Suprapubic skin (tissue), 4 donors: ENCODE measurements around the gene GRB14. TPM values are rescaled to one million over a fixed set of nuclear protein-coding genes. Genes with fewer than 3 reads are reported as not detected.

Experiments
- DNase-seq, 2 donors: peaks; one replicate each; pipeline ENCODE4 v3.0.0-alpha.2; 2019; ENCODE audit warnings: low spot score in 2 of 2
- H3K27ac ChIP-seq: fragments of 200-600 bp; sonication (generic); one replicate; pipeline ENCODE4 v1.5.1; 2019
- H3K27me3 ChIP-seq: fragments of 200-600 bp; sonication (generic); one replicate; pipeline ENCODE4 v1.5.1; 2019
- H3K36me3 ChIP-seq: fragments of 200-600 bp; sonication (generic); one replicate; pipeline ENCODE4 v1.5.1; 2019
- H3K4me1 ChIP-seq: fragments of 200-600 bp; sonication (generic); one replicate; pipeline ENCODE4 v1.5.1; 2019
- H3K4me3 ChIP-seq: fragments of 200-600 bp; sonication (generic); one replicate; pipeline ENCODE4 v1.5.1; 2019; ENCODE audit warnings: mild to moderate bottlenecking
- H3K9me3 ChIP-seq: fragments of 200-600 bp; sonication (generic); one replicate; pipeline ENCODE4 v1.5.1; 2019
- EP300 ChIP-seq: sonication (generic); formaldehyde crosslinking; IDR thresholded peaks from one replicate; pipeline ENCODE4 v1.6.1; 2017; ENCODE audit warnings: antibody characterized with exemption
- POLR2A ChIP-seq, 2 donors: fragments of 450-650 bp; IDR thresholded peaks; one replicate each; pipeline ENCODE4 v1.6.1; 2017; ENCODE audit warnings: antibody characterized with exemption in 2 of 2, mild to moderate bottlenecking in 2 of 2, moderate library complexity in 2 of 2
- POLR2AphosphoS5 ChIP-seq, 3 donors: sonication (generic); formaldehyde crosslinking; IDR thresholded peaks; one replicate each; pipeline ENCODE4 v1.6.1; 2017; ENCODE audit warnings: antibody characterized with exemption in 3 of 3
- WGBS: methylation state at CpG from one replicate; pipeline ENCODE4 v1.1.5; 2018; 5-methylcytosine and 5-hydroxymethylcytosine counted together
- total RNA-seq, 4 donors: library from RNA; depleted of rRNA; stranded (reverse); fragments of >200 nt; gene quantifications; one replicate each; pipeline ENCODE4 v1.1.0, GENCODE V29; 2016
- TF ChIP-seq, protein P1 (sequence below), 2 donors: fragments of 200-600 bp in 1 of 2; fragments of 450-650 bp in 1 of 2; sonication (generic) in 1 of 2; IDR thresholded peaks; one replicate each; pipeline ENCODE4 v1.5.1; 2016 to 2019; ENCODE audit warnings: antibody characterized with exemption in 2 of 2, mild to moderate bottlenecking in 1 of 2, moderate library complexity in 1 of 2

GRB14 gene
- total RNA-seq, 4 donors from 2014 or later = 2.2 to 8.4 (median 5.1) TPM

DNA sequence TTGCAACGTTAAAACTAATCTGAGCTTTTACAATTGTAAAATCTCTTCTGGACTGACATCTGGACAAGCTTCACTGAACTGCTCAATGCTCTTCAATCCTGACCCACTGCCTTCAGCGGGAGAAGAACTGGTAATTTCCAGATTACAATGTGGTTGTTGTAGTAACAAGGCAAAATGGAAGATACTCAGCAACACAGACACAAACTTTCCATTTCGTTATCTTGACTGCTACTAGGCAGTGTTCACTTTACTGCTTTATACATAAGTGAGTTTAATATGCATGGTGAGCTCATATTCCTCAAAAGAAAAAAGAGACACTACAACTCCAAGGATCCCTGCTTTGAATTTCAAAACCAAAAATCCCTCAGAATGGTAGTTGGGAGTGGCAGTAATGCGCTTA is 51.9 kb downstream of the GRB14 start:
- H3K4me3 ChIP-seq = no peak overlapping the region
- H3K4me1 ChIP-seq = no peaks in the 10 kb centered on the region
- TF ChIP-seq POLR2AphosphoS5 (IDR thresholded peaks at IDR 0.05) (no peak), POLR2A (IDR thresholded peaks at IDR 0.05) (no peak), EP300 (no peak)
- TF ChIP-seq, protein P1, sequence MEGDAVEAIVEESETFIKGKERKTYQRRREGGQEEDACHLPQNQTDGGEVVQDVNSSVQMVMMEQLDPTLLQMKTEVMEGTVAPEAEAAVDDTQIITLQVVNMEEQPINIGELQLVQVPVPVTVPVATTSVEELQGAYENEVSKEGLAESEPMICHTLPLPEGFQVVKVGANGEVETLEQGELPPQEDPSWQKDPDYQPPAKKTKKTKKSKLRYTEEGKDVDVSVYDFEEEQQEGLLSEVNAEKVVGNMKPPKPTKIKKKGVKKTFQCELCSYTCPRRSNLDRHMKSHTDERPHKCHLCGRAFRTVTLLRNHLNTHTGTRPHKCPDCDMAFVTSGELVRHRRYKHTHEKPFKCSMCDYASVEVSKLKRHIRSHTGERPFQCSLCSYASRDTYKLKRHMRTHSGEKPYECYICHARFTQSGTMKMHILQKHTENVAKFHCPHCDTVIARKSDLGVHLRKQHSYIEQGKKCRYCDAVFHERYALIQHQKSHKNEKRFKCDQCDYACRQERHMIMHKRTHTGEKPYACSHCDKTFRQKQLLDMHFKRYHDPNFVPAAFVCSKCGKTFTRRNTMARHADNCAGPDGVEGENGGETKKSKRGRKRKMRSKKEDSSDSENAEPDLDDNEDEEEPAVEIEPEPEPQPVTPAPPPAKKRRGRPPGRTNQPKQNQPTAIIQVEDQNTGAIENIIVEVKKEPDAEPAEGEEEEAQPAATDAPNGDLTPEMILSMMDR (IDR thresholded peaks at IDR 0.05) = no peak
- H3K36me3 ChIP-seq = no peaks in the 10 kb centered on the region
- DNase-seq = no peak
- WGBS = 82% methylated on average over 4 of the region's 4 CpGs
- H3K27me3 ChIP-seq = no peaks in the 10 kb centered on the region
- H3K9me3 ChIP-seq = no peaks in the 10 kb centered on the region
- H3K27ac ChIP-seq = no peak overlapping the region

DNA sequence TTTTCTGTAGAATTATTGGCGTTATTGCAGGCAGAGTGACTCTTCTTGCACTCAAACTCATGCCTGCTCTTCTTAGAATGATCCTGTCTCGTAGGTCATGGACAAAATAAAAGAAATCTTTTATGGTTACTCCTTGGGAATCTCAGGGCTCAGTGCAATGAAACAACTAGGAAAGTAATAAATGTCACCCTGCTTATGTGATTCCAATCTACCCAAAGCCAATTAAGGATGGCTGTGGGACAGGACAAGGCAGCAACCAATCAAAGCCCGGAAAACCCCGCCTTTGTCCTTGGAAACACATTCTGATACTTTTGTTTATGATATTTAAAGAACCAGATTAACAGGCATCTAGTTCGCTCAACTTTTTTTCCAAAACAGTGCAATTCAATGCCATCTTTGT is 53.0 kb downstream of the GRB14 start:
- Histone ChIP-seq H3K4me3 (no peak overlapping the region), H3K27me3 (no peaks in the 10 kb centered on the region), H3K4me1 (no peaks in the 10 kb centered on the region), H3K27ac (no peak overlapping the region), H3K36me3 (no peaks in the 10 kb centered on the region), H3K9me3 (no peaks in the 10 kb centered on the region)
- no peak for DNase-seq
- WGBS = 82% methylated on average over 5 of the region's 5 CpGs
- TF ChIP-seq POLR2AphosphoS5 (IDR thresholded peaks at IDR 0.05) (no peak), POLR2A (IDR thresholded peaks at IDR 0.05) (no peak), EP300 (no peak)
- TF ChIP-seq, protein P1 (IDR thresholded peaks at IDR 0.05) = no peak

DNA sequence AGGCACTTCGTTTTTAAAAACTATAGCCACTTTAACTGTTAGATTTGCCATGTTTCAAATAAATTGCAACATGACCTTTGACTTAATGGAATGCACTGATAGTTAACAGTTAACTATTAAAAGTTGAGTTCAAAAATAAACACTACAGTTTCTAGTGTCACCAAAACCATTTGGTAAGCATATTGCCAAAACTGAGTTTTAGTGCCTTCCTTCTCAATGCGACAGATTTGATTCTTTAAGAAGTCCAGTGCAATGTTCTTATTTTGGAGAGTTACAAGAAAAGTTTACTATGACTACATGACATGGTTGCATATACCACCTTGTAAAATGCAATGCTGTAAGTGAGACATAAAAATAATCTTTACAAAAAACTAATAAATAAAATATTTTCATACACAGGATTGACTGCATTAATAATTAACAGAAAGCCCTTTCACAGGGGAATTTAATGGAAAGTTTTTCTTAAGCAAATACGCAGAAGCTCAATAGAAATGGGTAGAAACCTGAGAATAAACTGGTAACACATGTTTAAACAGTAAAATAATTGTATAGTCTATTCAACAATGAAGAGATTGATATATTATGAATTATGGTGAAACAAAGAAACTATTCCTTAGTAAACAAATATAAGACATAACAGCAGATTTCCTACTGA is 53.8 kb downstream of the GRB14 start:
- H3K9me3 ChIP-seq = no peaks in the 10 kb centered on the region
- no peak overlapping the region for H3K4me3 ChIP-seq
- no peaks in the 10 kb centered on the region for H3K27me3 ChIP-seq
- TF ChIP-seq, protein P1 (IDR thresholded peaks at IDR 0.05) = no peak
- no peak for TF ChIP-seq POLR2A (IDR thresholded peaks at IDR 0.05)
- no peak for TF ChIP-seq EP300
- TF ChIP-seq POLR2AphosphoS5 (IDR thresholded peaks at IDR 0.05) = no peak
- no peaks in the 10 kb centered on the region for H3K36me3 ChIP-seq
- H3K27ac ChIP-seq = no peak overlapping the region
- 72% methylated on average over 3 of the region's 3 CpGs for WGBS
- H3K4me1 ChIP-seq = no peaks in the 10 kb centered on the region
- no peak for DNase-seq

DNA sequence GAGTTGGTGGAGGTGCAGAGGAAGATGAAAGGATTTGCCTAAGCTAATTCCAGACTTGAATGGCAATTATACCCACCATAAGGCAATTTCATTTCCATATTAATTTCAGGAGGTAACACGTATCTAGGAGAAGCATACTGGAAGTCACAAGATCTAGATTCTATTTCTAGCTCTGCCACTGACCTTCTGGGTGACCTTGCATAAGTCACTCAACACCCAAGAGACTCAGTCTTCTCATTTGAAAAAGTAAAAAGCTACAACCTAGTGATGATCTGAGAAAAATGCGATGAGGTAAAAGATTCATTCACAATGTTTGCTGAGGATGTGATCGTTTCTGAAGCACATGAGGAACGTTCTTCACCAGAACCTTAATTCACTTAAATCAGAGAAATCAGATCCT is 55.9 kb downstream of the GRB14 start:
- H3K36me3 ChIP-seq = no peaks in the 10 kb centered on the region
- TF ChIP-seq, protein P1 (IDR thresholded peaks at IDR 0.05) = no peak
- H3K27ac ChIP-seq = no peak overlapping the region
- no peak overlapping the region for H3K4me3 ChIP-seq
- WGBS = 84% methylated on average over 4 of the region's 4 CpGs
- H3K4me1 ChIP-seq = no peaks in the 10 kb centered on the region
- DNase-seq = no peak
- no peaks in the 10 kb centered on the region for H3K27me3 ChIP-seq
- H3K9me3 ChIP-seq = no peaks in the 10 kb centered on the region

DNA sequence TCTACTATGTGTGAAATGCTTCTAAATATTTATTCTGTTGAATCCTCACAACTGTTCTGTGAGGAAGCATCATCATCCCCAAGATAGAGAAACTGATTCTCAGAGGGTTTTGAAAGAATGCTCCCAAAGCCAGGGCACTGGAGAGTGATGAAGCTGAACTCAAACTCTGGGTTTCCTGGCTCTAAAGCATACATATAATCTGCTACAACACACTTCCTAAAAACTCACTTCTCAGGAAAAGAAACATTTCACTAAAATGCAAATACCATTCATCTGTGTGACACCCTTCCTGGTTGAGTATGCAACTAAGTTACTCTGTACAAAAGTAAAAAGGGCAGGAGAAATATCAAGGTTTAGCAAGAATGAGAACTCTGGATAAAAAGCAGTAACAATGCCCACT is 58.6 kb downstream of the GRB14 start:
- Histone ChIP-seq H3K27me3 (no peaks in the 10 kb centered on the region), H3K27ac (no peak overlapping the region), H3K4me3 (no peak overlapping the region), H3K36me3 (no peaks in the 10 kb centered on the region), H3K9me3 (no peaks in the 10 kb centered on the region), H3K4me1 (no peaks in the 10 kb centered on the region)
- no peak for DNase-seq
- TF ChIP-seq POLR2AphosphoS5 (IDR thresholded peaks at IDR 0.05) = no peak

DNA sequence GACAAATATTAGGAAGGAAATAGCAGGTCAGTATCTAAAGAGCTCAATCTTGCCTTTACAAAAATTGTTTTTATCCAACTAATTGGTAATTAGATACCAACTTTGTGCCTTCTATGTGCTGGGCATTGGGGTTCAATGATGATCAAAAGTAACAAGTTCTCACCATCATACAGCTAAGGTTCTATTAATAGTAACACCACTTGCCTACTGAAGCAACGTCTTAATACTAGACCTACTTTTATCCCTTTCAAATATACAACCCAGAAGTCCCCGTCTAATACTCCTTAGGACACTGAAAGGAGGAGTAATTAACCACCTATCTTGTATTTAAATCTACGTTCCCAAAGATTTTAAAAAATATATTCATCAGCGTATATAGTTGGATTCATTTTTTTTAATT is 59.3 kb downstream of the GRB14 start:
- WGBS = 80% methylated on average over 4 of the region's 4 CpGs
- H3K9me3 ChIP-seq = no peaks in the 10 kb centered on the region
- no peaks in the 10 kb centered on the region for H3K36me3 ChIP-seq
- TF ChIP-seq POLR2A (IDR thresholded peaks at IDR 0.05) (no peak), POLR2AphosphoS5 (IDR thresholded peaks at IDR 0.05) (no peak), EP300 (no peak)
- TF ChIP-seq, protein P1 (IDR thresholded peaks at IDR 0.05) = no peak
- no peak overlapping the region for H3K27ac ChIP-seq
- no peak overlapping the region for H3K4me3 ChIP-seq
- H3K4me1 ChIP-seq = no peaks in the 10 kb centered on the region
- no peaks in the 10 kb centered on the region for H3K27me3 ChIP-seq
- no peak for DNase-seq
